GDM1 (cell line): ENCODE results near the gene IRF6.
A peak's percentile ranks its signal among the peaks of the same experiment; 100 is the strongest.

Source experiments
- DNase-seq: peaks from one replicate; lab custom pipeline; 2025; lab: John Stamatoyannopoulos, UW

Gene IRF6

GRCh38 chr1:209790286-209791193, 15.4 kb downstream of the IRF6 start:
- no peak for DNase-seq

- no peak for DNase-seq
Measured at GRCh38 chr1:209789245-209789644, 16.7 kb downstream of the IRF6 start.

- no peak for DNase-seq
Measured at GRCh38 chr1:209787551-209787950, 18.4 kb downstream of the IRF6 start.

- no peak for DNase-seq
Measured at GRCh38 chr1:209786146-209786545, 19.8 kb downstream of the IRF6 start.

- DNase-seq = no peak
Measured at GRCh38 chr1:209785592-209785991, 20.4 kb downstream of the IRF6 start.

- peak; percentile 98 for DNase-seq
Measured at GRCh38 chr1:209784265-209785169, 21.4 kb downstream of the IRF6 start, which contains the start of gene C1orf74. C1orf74 (minus strand) TSS chr1:209784559; CDS start chr1:209783634, 925 bp downstream.

- no peak for DNase-seq
Measured at GRCh38 chr1:209783386-209783785, 22.6 kb downstream of the IRF6 start.

GRCh38 chr1:209780268-209780667, 25.7 kb downstream of the IRF6 start:
- DNase-seq = no peak

- DNase-seq = no peak
Measured at GRCh38 chr1:209778102-209778501, 27.8 kb downstream of the IRF6 start.

GRCh38 chr1:209777587-209777986, 28.4 kb downstream of the IRF6 start:
- DNase-seq = no peak

GRCh38 chr1:209775678-209776077, 30.3 kb downstream of the IRF6 start:
- DNase-seq = no peak

GRCh38 chr1:209774592-209774991, 31.4 kb downstream of the IRF6 start:
- no peak for DNase-seq

- DNase-seq = no peak
Measured at GRCh38 chr1:209772126-209772525, 33.8 kb downstream of the IRF6 start.

GRCh38 chr1:209770636-209771415, 35.1 kb downstream of the IRF6 start:
- no peak for DNase-seq

- DNase-seq = no peak
Measured at GRCh38 chr1:209769971-209770370, 36.0 kb downstream of the IRF6 start.

- peak; percentile 42 for DNase-seq
Measured at GRCh38 chr1:209769171-209769904, 36.6 kb downstream of the IRF6 start.

GRCh38 chr1:209768354-209768774, 37.6 kb downstream of the IRF6 start:
- no peak for DNase-seq

GRCh38 chr1:209767706-209768105, 38.2 kb downstream of the IRF6 start:
- peak; percentile 34 for DNase-seq

- DNase-seq = no peak
Measured at GRCh38 chr1:209767096-209767495, 38.8 kb downstream of the IRF6 start.

- DNase-seq = no peak
Measured at GRCh38 chr1:209766051-209766450, 39.9 kb downstream of the IRF6 start.

- DNase-seq = no peak
Measured at GRCh38 chr1:209761011-209761635, 44.8 kb downstream of the IRF6 start.
